NCI-H1048 (cell line): Measurements from ENCODE around the gene MGAT1.
"Not testable (repeated sequence)": the region's sequence is repeated elsewhere in the genome, so short reads cannot be mapped to it uniquely, and the experiment has no call there.

Source experiments
- DNase-seq: peaks from one replicate; lab custom pipeline; 2025; lab: John Stamatoyannopoulos, UW

The MGAT1 gene

GRCh38 chr5:180802325-180803180 is at the start of gene MGAT1:
Gene MGAT1 (minus strand): TSS chr5:180802806. CDS start chr5:180792971, 9,835 bp downstream.
- DNase-seq, result peak; percentile 40

- DNase-seq, result no peak
Observed at GRCh38 chr5:180850434-180851078, 48.0 kb upstream of the MGAT1 start.

DNA sequence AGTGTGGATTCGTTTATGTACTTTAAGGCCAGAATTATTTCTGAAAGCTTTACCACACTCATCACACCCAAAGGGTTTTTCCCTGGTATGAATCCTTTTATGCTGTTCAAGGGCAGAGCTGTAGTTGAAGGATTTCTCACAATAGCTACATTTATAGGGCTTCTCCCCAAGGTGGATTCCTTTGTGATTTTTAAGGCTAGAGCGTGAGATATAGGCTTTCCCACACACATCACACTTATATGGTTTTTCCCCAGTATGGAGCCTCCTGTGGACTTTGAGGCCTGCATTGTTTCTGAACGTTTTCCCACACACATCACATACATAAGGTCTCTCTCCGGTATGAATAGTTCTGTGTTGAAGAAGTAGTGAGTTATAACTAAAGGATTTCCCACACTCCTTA is 47.2 kb upstream of the MGAT1 start:
- no peak for DNase-seq

- no peak for DNase-seq
Observed at GRCh38 chr5:180848878-180849277, 46.3 kb upstream of the MGAT1 start.

DNA sequence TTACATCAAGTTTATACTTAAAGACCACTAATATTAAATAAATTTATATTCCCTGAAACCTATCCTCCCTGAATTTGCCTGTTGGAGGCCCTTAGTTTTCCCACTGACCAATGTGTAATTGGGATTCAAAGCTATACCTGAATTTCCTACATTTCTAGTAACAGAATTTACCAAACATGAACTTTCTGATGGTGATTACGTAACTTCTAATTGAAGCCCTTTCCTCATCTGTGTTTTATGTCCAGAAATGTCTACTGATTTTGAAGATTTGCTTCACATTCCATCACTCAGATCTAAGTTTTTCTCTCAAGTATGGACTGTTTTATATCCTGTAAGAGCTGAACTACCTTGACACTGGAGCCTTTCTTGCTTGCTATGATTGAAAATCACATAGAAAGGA is 45.7 kb upstream of the MGAT1 start:
- no peak for DNase-seq

GRCh38 chr5:180847026-180847425 is 44.4 kb upstream of the MGAT1 start:
- DNase-seq, result no peak

DNA sequence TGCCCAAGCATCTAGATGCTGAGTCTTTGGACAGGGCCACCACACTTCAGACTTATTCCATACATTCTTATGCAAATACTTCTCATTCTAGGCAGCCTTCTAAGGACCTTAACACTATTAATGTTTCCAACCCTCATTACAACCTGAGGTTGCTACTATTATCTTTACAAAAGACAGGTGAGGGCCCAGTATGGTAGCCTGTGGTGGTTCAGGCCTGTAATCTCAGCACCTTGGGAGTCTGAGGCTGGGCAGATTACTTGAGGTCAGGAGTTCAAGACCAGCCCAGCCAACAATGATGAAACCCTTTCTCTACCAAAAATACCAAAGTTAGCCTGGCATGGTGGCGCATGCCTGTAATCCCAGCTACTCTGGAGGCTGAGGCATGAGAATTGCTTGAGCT is 42.3 kb upstream of the MGAT1 start:
- no peak for DNase-seq

GRCh38 chr5:180844432-180844831 is 41.8 kb upstream of the MGAT1 start:
- DNase-seq, result no peak

DNA sequence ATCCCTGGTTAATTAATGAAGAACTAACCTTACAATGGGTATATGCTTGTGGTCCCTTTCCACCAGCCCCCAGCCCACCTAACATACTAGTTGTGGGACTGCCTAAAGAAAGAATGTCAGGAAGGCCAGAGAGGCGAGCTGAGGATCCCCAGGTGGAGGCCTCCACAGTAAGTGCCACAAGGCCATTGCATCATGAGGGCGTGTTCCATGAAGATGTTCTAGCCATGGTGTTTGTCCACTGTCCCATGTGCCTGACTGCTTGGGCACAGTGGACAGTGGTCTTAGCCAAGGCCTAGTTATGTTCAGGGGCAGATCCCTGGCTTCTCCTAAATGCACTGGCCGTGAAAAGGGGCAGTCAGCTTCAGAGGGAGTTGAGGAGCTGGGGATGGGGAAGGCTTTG is 37.3 kb upstream of the MGAT1 start:
- no peak for DNase-seq

- no peak for DNase-seq
Observed at GRCh38 chr5:180839227-180839626, 36.6 kb upstream of the MGAT1 start.

- DNase-seq, result no peak
Observed at GRCh38 chr5:180837478-180837877, 34.9 kb upstream of the MGAT1 start.

GRCh38 chr5:180832638-180833068 is 30.0 kb upstream of the MGAT1 start:
- DNase-seq, result no peak

DNA sequence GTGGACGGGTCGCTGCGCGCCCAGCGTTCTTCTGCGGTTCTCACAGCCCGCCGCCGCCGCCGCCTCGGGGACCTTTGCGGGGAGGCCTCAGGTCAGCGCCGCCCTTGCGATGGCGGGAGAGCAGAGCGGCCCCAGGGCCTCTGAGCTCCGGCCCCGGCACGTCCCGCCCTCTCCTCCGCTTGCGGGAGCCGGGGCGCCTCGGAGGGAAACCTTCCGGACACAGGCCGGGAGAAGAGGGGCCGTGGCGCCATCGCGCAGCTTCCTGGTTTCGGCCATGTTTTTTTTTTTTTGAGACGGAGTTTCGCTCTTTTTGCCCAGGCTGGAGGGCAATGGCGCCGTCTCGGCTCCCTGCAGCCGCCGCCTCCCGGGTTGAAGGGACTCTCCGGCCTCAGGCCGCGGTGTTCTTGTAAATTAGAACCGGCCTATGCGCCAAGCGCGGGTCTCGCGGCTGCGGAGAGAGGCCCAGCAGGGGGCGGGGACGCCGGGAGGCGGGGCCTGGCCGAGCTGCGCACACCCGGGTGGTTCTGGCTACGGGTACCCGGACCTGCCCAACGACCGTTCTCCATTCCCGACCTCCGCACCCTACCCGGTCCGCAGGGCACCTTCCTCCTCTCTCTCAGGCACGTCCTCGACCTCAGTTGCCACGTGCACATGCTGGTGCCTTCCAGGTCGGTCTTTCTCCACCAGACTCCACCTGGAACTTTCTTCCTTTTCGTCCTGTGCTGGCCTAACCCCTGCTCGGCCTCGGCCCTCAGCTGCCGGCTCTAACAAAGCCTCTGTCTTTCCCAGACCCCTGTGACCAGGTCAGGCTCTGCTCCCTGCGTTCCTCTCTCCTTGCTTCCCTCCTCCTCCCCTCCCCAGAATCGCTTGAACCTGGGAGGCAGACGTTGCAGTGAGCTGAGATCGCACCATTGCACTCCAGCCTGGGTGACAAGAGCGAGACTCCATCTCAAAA is 28.8 kb upstream of the MGAT1 start:
- DNase-seq, result no peak

DNA sequence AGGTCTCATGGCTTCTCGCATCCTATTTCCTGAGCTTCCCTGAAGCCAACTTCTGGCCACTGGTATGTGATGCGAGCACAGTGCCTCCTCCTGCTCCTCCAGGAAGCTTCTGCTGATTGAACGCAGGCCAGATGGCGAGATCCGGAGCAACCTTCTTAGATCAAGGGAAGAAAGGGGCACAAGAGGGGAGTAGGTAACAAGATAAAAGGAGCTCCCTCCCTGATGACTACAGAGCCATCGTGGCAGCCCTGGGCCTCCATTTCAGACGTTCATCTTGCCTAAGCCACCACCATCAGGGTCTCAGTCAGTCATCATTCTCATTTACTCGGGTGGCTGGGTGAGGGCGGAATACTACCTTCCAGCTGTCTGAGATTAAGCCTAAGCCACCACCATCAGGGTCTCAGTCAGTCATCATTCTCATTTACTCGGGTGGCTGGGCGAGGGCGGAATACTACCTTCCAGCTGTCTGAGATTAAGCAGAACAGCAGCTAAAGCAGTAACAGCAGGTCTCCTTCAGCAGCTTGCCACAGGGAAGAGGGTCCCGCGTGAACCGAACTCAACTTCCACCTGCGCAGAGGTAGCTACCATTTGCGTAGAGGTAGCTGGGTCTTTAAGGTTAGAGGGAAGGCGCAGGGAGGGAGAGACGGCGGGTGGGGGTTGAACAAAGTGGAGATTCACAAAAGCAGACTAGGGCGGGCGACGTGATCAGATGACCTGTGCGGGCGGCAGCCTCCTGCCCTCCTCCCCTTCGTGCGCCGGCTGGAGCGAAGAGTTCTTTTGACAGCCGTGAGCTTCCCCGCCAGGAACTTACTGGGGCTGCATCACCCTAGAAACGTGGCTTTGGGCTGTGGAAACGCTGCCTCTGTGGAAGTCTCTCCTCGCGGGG is 27.9 kb upstream of the MGAT1 start:
- DNase-seq, result no peak

DNA sequence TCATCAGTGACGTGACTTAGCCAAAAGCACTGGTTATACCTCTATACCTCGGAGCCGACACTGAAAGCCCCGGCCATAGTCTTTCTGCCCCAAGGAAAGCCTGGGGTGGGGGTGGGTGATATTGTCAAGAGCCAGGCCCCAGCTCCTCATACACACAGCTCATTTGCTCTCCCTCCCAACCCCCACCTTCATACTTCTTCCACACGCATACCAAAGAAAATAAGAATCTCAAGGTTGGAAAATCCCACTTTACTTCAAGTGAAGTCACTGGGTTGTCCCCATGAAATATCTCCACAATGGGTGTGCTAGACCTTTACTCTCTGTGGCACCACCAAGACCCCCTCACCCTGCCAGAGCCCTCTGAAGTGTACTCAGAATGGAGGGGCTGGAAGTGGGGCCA is 27.1 kb upstream of the MGAT1 start:
- no peak for DNase-seq

- DNase-seq, result not testable (repeated sequence)
Observed at GRCh38 chr5:180828756-180829531, 26.3 kb upstream of the MGAT1 start.

GRCh38 chr5:180827374-180827773 is 24.8 kb upstream of the MGAT1 start:
- not testable (repeated sequence) for DNase-seq

GRCh38 chr5:180825768-180826525 is 23.3 kb upstream of the MGAT1 start:
- no peak for DNase-seq

DNA sequence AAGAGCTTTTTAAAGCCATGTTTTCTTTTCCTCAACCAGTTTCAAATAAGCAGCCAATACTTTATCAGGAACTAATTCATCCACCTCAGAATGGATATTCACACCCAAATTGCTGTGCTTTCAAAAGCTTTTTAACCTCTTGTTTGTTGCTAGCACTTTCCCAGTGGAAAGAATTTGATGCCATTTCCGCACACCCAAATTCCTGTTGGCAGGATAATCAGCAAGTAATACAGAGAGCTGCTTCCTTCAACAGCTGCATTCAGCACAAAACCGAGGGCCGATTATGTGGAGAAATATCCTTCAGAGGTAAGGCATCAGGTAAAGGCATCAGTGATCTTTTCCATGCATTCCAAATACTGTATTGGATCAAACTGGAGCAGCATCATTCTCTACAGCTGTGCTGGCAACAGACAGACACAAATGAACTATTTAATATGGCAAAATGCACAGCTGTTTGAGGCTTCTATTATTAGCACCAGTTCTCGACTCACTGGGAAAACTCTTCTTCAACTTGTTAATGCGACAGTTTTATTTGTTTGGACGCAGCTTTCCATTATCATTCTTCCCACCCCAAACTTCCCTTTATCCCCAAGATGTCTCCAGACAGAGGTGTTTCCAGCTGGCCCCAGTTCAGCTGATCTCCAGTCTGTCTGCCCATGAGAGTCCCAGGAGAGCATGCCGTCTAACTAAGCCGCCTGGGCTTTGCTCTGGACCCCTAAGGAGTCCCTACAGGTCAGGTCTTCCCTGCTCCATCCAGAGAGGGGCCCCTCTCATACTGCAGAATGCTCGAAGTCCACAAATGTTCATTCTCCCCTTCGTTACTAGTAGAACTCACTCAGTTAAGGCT is 22.2 kb upstream of the MGAT1 start:
- DNase-seq, result no peak
